HG02610 (cell line): ENCODE data around the gene TMEM201.
"Not testable (repeated sequence)": the region's sequence is repeated elsewhere in the genome, so short reads cannot be mapped to it uniquely, and the experiment has no call there.

ENCODE experiments used
- ATAC-seq: cut with Tn5 transposase; IDR thresholded peaks from one replicate; pipeline ENCODE4 v1.9.1; 2021; ENCODE audit warnings: mild to moderate bottlenecking, moderate library complexity; ENCODE audit not compliant: unreplicated experiment

The TMEM201 gene

GRCh38 chr1:9615316-9616063 is 26.8 kb downstream of the TMEM201 start:
- no peak for ATAC-seq

DNA sequence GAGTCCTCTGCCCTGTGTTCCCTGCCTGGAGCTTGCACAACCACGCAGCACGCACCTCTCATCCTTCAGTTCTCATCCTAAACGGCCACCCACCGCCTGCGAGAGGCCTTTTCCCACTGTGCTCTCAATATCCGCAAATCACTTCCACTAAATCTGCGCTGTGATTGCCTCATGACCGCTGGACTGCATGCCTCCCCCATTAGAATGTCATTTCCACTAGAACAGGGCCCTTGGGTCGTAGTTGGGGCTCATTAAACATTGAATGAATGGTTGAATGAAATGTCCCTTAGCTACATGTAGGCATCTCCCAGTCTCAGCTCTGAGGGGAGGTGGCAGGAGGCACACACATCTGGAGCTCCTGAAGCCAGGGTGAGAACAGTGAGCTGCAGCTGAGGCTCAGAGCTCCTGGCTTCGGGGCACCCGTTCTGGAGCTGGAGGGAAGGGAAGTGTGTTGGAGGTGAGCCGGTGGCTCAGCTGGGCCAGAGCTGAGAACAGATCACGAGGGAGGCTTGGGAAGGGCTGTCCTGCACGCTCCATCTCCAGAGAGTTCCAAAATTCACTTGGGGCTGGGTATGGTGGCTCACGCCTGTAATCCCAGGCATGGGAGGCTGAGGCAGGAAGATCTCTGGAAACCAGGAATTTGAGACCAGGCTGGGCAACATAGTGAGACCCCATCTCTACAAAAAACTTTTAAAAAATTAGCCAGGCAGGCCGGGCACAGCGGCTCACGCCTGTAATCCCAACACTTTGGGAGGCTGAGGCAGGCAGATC is 30.4 kb downstream of the TMEM201 start:
- no peak for ATAC-seq

GRCh38 chr1:9621032-9621431 is 32.3 kb downstream of the TMEM201 start:
- ATAC-seq, result no peak

GRCh38 chr1:9624081-9624480 is 35.4 kb downstream of the TMEM201 start:
- no peak for ATAC-seq

- not testable (repeated sequence) for ATAC-seq
Measured at GRCh38 chr1:9625030-9625429, 36.3 kb downstream of the TMEM201 start.

- ATAC-seq, result peak; percentile 38
Measured at GRCh38 chr1:9626201-9626608, 37.5 kb downstream of the TMEM201 start.

- peak; percentile 33 for ATAC-seq
Measured at GRCh38 chr1:9628541-9629444, 40.1 kb downstream of the TMEM201 start.

DNA sequence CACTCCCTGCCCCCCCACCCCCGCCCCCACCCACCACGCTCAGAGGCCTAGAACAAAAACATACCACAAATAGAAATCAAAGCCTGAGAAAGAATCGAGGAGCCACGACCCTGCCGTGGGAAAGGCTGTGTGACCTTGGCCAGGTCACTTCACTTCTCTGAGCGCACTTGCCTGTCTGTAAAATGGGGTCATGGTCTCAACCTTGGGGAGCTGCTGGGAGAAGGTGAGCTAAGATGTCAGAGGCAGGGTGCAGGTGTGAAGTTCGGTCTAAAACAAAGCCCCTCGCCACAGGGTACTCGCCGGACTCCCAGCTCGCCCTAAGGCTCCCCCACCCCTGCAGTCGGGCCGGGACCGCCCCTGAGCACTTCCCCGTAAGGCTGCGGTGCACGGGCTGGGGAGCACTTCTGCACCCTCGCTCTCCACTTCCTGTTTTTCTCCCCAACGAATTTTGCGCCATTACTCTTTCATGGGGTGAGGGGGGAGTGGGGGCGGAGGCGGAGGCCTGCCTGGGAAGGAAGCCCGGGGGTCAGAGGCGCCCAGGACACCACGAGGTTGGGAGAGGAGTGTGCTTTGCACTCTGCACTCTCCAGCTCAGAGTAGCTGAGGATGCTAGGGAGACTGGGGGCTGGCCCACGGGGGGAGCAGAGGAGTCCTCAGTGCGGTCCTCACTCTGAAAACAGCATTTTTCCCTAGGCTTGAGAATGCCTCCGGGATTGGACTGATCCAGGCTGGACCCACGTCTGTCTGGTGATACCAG is 40.9 kb downstream of the TMEM201 start:
- no peak for ATAC-seq

DNA sequence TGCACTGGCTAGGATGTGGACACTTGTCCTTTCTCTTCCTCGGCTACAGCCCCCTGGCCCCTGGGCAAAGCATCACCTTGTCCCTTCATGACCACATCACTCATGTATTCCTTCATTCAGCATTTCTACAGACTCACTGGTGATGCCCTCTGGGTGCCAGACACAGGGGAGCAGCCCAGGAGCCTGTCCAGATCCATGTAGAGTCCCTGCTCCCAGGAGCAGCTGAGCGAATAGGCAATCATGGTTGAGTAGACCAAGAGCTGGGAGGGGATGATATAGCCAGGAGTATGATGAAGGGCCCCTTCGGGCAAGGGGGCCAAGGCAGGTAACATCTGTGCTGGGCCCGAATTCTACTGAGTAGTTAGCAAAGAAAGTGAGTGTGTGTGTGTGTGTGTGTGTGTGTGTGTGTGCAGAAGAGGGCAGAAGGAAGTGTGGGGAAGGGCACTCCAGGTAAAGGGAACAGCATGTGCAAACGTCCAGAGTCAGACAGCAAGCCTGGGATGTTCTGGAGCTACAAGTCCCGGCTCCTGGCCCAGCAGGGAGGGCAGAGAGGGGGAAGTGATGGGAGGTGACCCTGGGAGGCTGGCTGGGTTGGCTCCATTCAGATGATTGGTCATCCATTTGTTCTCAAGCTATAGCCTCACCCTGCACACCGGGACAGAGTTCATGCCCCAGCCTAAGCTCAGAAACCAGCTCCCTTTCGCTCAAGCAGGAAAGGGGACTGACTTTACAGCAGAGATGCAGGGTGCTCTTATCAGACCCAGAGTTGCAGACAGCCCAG is 41.8 kb downstream of the TMEM201 start:
- ATAC-seq, result no peak

GRCh38 chr1:9631613-9632012 is 42.9 kb downstream of the TMEM201 start:
- no peak for ATAC-seq

- no peak for ATAC-seq
Measured at GRCh38 chr1:9633493-9633892, 44.8 kb downstream of the TMEM201 start.

DNA sequence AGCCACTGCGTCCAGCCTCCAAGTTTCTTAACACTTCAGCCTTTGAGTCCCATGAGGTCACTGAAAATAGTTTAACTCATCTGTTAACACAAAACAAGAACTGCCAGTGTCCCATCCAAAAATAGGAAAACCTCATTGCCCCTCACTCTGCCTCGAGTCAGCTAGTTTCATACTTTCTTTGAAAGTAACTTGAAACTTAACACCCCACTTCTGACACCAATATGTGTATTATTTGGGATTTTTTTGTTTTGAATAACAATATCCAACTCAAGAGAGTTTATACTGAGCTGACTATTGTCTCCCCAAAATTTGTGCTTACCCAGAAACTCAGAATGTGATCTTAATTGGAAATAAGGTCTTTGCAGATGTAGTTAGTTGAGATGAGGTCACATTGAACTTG is 45.9 kb downstream of the TMEM201 start:
- no peak for ATAC-seq

DNA sequence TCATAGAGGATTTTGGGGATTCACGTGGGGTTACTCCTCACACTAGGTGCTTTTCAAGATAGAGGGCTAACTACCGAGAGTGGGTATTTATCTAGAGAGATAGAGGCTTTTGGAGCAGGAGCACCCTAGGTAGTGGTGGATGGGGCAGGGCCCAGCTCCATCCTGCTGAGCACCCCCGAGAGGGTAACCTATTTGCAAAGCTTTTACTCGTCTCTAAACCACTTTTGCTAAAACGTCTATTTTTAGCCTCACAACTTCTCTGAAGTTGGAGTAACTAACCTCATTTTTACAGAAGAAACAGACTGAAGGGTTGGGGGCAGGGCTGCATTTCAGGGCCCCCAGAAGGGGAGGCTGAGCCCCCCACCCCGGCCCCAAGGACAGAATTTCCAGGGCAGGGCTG is 50.5 kb downstream of the TMEM201 start:
- ATAC-seq, result no peak

DNA sequence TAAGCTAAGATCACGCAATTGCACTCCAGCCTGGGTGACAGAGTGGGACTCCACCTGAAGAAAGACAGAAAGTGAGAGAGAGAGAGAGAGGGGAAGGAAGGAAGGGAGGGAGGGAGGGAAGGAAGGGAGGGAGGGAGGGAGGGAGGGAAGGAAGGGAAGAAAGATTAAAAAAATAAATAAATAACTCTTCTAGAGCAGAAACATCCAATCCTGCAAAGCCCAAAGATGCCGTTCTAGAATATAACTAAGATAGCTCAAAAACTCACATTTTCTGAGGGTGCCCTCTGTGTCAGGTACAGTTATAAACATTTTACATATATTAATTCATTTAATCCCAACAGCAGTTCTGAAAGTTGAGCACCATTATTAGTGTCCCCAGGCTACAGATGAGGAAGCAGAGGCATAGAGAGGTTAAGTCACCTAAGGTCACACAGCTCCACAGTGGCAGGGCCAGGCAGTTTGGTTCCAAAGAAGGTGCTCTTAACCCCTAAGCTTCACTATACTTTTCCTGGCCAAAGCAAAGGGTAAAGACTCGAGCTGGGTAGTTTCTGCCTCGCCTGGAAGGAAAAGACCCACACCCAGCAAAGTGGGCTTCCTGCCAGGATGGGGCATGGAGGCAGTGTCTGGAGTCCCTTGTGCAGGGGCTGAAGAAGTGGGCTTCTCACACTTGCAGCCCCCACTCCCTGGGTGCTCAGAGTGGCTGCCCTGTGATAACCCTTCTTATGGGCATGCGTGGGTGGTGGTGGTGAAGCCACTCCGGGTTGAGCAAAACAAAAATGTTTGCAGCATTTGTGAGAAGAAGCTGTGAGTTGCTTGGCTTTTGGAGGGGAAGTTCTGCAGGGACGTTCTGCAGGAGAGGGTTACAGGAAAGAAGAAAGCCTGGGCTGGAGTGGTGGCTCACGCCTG is 54.9 kb downstream of the TMEM201 start:
- ATAC-seq, result no peak

DNA sequence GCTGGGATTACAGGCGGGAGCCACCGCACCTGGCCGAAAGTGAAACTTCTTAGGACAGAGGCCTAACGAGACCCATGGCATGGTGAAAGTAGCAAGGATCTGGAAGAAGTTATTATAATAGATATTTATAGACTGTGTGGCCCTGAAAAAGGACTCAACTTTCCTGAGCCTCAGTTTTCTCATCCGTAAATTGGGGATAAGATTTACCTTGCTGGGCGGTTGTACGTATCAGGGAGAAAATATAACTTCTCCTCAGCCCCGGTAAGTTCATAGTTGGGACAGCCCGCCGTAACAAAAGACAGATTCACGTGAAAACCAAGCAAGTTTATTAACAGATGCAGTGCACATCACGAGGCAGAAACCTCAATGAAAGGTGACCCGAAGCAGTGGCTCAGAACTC is 57.3 kb downstream of the TMEM201 start:
- ATAC-seq, result no peak

DNA sequence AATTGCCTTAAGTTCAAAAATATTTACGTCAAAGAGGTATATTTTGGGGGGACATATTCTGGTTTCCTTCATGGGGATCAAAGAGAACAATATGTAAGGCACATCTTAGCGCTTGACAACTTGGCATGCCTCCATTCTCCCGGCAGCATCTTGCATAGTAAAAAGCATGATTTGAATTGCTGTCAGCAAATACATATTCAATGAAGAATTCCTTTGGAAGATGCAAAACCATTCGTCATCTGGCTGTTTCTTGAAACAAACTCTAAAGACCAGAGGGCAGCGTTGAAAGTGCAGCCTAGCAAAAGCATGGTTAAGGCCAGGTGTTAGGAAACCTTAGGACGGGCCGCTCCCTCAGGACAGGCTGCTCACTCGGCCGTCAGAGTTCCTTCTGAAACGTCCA is 59.5 kb downstream of the TMEM201 start:
- no peak for ATAC-seq

GRCh38 chr1:9649769-9650168 is 61.1 kb downstream of the TMEM201 start:
- ATAC-seq, result no peak

GRCh38 chr1:9651220-9651564 is 62.5 kb downstream of the TMEM201 start:
- no peak for ATAC-seq
